ENCODE results near the gene CFB.

The CFB gene

GRCh38 chr6:31971279-31971992, 25.5 kb downstream of the CFB start:
- peak; percentile 49 for ATAC-seq
- TF ChIP-seq ZFP3 (CRISPR knock-in tag; IDR thresholded peaks at IDR 0.05): no peak
- TF ChIP-seq POU6F1 (CRISPR knock-in tag; IDR thresholded peaks at IDR 0.05; ENCODE audit: borderline replicate concordance, low read depth): no peak
- no peak for TF ChIP-seq PATZ1 (CRISPR knock-in tag; IDR thresholded peaks at IDR 0.05; ENCODE audit: borderline replicate concordance)
- TF ChIP-seq TSHZ2 (CRISPR knock-in tag; IDR thresholded peaks at IDR 0.05): no peak; the same call in 1 of the 2 replicates
- 0 out of 2 replicates have a peak, but pooled peaks have one; percentile 8 for TF ChIP-seq CSRNP3 (CRISPR knock-in tag; IDR thresholded peaks at IDR 0.05)
- no peak for TF ChIP-seq OSR1 (CRISPR knock-in tag; IDR thresholded peaks at IDR 0.05)
- TF ChIP-seq, protein P1, sequence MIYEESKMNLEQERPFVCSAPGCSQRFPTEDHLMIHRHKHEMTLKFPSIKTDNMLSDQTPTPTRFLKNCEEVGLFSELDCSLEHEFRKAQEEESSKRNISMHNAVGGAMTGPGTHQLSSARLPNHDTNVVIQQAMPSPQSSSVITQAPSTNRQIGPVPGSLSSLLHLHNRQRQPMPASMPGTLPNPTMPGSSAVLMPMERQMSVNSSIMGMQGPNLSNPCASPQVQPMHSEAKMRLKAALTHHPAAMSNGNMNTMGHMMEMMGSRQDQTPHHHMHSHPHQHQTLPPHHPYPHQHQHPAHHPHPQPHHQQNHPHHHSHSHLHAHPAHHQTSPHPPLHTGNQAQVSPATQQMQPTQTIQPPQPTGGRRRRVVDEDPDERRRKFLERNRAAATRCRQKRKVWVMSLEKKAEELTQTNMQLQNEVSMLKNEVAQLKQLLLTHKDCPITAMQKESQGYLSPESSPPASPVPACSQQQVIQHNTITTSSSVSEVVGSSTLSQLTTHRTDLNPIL (CRISPR knock-in tag; IDR thresholded peaks at IDR 0.05; ENCODE audit: low read depth): peak; percentile 73
- no peak for TF ChIP-seq ESRRG (CRISPR knock-in tag; IDR thresholded peaks at IDR 0.05)
- no peak for TF ChIP-seq ZC3H10 (CRISPR knock-in tag; IDR thresholded peaks at IDR 0.05)
- TF ChIP-seq ARNTL (CRISPR knock-in tag; IDR thresholded peaks at IDR 0.05; ENCODE audit: borderline replicate concordance, low read depth): no peak
- no peak for TF ChIP-seq TOX (CRISPR knock-in tag; IDR thresholded peaks at IDR 0.05; ENCODE audit: borderline replicate concordance)
- no peak for TF ChIP-seq ZNF8 (CRISPR knock-in tag; IDR thresholded peaks at IDR 0.05)
- TF ChIP-seq ZNF70 (CRISPR knock-in tag; IDR thresholded peaks at IDR 0.05): peak; percentile 57; the same call in 1 of the 2 replicates
- TF ChIP-seq PPARA (CRISPR knock-in tag; IDR thresholded peaks at IDR 0.05; ENCODE audit: borderline replicate concordance): peak; percentile 91; the same call in 1 of the 2 replicates
- no peak for TF ChIP-seq ISL1 (CRISPR knock-in tag; IDR thresholded peaks at IDR 0.05)
- no peak for TF ChIP-seq TCF4 (CRISPR knock-in tag; IDR thresholded peaks at IDR 0.05; ENCODE audit: borderline replicate concordance)
- TF ChIP-seq BACH2 (CRISPR knock-in tag; IDR thresholded peaks at IDR 0.05; ENCODE audit: borderline replicate concordance): 0 out of 2 replicates have a peak, but pooled peaks have one; percentile 75
- TF ChIP-seq CSDC2 (CRISPR knock-in tag; IDR thresholded peaks at IDR 0.05): no peak
- TF ChIP-seq GLIS3 (CRISPR knock-in tag; IDR thresholded peaks at IDR 0.05): no peak
- no peak; the same call in 1 of the 2 replicates for TF ChIP-seq ZFP30 (CRISPR knock-in tag; IDR thresholded peaks at IDR 0.05)
- TF ChIP-seq RARB (CRISPR knock-in tag; IDR thresholded peaks at IDR 0.05): no peak
- no peak for TF ChIP-seq SNAI2 (CRISPR knock-in tag; IDR thresholded peaks at IDR 0.05)
- TF ChIP-seq ZNF565 (CRISPR knock-in tag; conservative IDR thresholded peaks at IDR 0.05; ENCODE audit: low read depth): peak; percentile 82; the same call in 1 of the 2 replicates
